Parathyroid adenoma (tissue), 2 donors: ENCODE measurements around the gene CDC42BPA.

ENCODE experiments used
- H2AFZ ChIP-seq: fragments of 300-600 bp; sonication (generic); one replicate; pipeline ENCODE4 v1.7.0; 2017; ENCODE audit warnings: antibody characterized with exemption, mild to moderate bottlenecking
- H3K27ac ChIP-seq: fragments of 300-600 bp; sonication (generic); one replicate; pipeline ENCODE4 v1.7.0; 2017
- H3K27me3 ChIP-seq: fragments of 300-600 bp; sonication (generic); one replicate; pipeline ENCODE4 v1.7.0; 2017; ENCODE audit warnings: low read length; ENCODE audit not compliant: control insufficient read depth, insufficient read depth
- H3K36me3 ChIP-seq: fragments of 300-600 bp; sonication (generic); one replicate; pipeline ENCODE4 v1.7.0; 2017; ENCODE audit warnings: low read length; ENCODE audit not compliant: control insufficient read depth, insufficient read depth
- H3K4me1 ChIP-seq: fragments of 300-600 bp; sonication (generic); one replicate; pipeline ENCODE4 v1.7.0; 2017; ENCODE audit warnings: control low read depth
- H3K4me2 ChIP-seq: fragments of 300-600 bp; sonication (generic); one replicate; pipeline ENCODE4 v1.7.0; 2017; ENCODE audit warnings: low read length
- H3K4me3 ChIP-seq: fragments of 300-600 bp; sonication (generic); one replicate; pipeline ENCODE4 v1.7.0; 2017; ENCODE audit warnings: low read depth, low read length
- H3K79me2 ChIP-seq: fragments of 300-600 bp; sonication (generic); one replicate; pipeline ENCODE4 v1.7.0; 2017; ENCODE audit warnings: control low read depth
- H3K9ac ChIP-seq: fragments of 300-600 bp; sonication (generic); one replicate; pipeline ENCODE4 v1.7.0; 2017; ENCODE audit warnings: mild to moderate bottlenecking
- H3K9me3 ChIP-seq: fragments of 300-600 bp; sonication (generic); one replicate; pipeline ENCODE4 v1.7.0; 2017; ENCODE audit warnings: low read length; ENCODE audit not compliant: control insufficient read depth
- TF ChIP-seq, protein P1 (sequence below): fragments of 300-600 bp; sonication (generic); IDR thresholded peaks from one replicate; pipeline ENCODE4 v1.7.0; 2017; ENCODE audit warnings: antibody characterized with exemption, mild to moderate bottlenecking
- donor health status: primary hyperparathyroidism.

CDC42BPA gene

GRCh38 chr1:227093309-227093708, 225.0 kb downstream of the CDC42BPA start:
- Histone ChIP-seq H3K79me2 (no peaks in the 10 kb centered on the region), H3K4me3 (no peak overlapping the region), H2AFZ (no peak overlapping the region), H3K36me3 (no peaks in the 10 kb centered on the region), H3K27me3 (no peaks in the 10 kb centered on the region), H3K4me2 (no peak overlapping the region), H3K27ac (no peak overlapping the region), H3K9ac (no peak overlapping the region), H3K9me3 (no peaks in the 10 kb centered on the region), H3K4me1 (no peaks in the 10 kb centered on the region)
- TF ChIP-seq, protein P1, sequence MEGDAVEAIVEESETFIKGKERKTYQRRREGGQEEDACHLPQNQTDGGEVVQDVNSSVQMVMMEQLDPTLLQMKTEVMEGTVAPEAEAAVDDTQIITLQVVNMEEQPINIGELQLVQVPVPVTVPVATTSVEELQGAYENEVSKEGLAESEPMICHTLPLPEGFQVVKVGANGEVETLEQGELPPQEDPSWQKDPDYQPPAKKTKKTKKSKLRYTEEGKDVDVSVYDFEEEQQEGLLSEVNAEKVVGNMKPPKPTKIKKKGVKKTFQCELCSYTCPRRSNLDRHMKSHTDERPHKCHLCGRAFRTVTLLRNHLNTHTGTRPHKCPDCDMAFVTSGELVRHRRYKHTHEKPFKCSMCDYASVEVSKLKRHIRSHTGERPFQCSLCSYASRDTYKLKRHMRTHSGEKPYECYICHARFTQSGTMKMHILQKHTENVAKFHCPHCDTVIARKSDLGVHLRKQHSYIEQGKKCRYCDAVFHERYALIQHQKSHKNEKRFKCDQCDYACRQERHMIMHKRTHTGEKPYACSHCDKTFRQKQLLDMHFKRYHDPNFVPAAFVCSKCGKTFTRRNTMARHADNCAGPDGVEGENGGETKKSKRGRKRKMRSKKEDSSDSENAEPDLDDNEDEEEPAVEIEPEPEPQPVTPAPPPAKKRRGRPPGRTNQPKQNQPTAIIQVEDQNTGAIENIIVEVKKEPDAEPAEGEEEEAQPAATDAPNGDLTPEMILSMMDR: no peak

GRCh38 chr1:227092069-227092468, 226.2 kb downstream of the CDC42BPA start:
- Histone ChIP-seq H3K27me3 (no peaks in the 10 kb centered on the region), H2AFZ (no peak overlapping the region), H3K4me3 (no peak overlapping the region), H3K79me2 (no peaks in the 10 kb centered on the region), H3K27ac (no peak overlapping the region), H3K36me3 (no peaks in the 10 kb centered on the region), H3K4me2 (no peak overlapping the region), H3K9ac (no peak overlapping the region), H3K9me3 (no peaks in the 10 kb centered on the region), H3K4me1 (no peaks in the 10 kb centered on the region)
- TF ChIP-seq, protein P1: no peak

- no peak overlapping the region for H2AFZ ChIP-seq
- no peak overlapping the region for H3K9ac ChIP-seq
- TF ChIP-seq, protein P1: no peak
- H3K4me3 ChIP-seq: no peak overlapping the region
- H3K27ac ChIP-seq: no peak overlapping the region
- H3K79me2 ChIP-seq: no peaks in the 10 kb centered on the region
- H3K9me3 ChIP-seq: no peaks in the 10 kb centered on the region
- no peak overlapping the region for H3K4me2 ChIP-seq
- H3K36me3 ChIP-seq: no peaks in the 10 kb centered on the region
- no peaks in the 10 kb centered on the region for H3K27me3 ChIP-seq
- H3K4me1 ChIP-seq: no peaks in the 10 kb centered on the region
These were observed 231.7 kb downstream of the CDC42BPA start for GRCh38 chr1:227086636-227087035.

DNA sequence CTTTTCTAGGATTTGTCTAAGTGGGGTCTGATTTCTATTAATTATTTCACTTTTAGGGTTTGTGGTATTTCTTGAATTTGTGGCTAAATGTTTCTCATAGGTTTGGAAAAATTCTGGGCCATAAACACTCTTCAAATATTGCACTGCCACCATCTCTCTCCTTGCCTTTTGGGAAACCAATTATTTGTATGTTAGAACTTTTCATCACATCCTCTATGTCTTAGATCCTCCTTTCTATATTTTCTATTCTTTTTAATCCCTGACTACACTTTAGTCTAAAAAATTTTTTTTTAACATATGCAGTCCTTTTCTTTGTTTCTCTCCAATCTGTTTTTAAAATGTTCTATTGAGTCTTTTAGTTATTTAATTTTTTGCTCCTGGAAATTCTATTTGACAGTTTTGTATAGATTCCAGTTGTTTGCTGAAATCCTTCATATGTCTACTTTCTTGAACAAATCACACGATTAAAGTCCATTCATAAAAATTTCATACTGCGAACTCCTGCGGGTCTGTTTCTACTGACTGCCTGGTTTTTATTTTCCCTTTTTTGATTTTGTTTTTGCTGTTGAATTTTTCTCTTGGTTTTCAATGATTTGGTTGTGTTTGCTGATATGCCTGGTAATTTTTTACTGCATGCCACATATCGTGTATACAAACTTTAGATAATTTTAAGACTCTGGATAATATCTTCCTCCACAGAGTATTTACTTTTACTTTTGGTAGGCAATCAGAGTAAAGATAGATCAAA, 235.1 kb downstream of the CDC42BPA start:
- Histone ChIP-seq H3K4me1 (no peaks in the 10 kb centered on the region), H3K27me3 (no peaks in the 10 kb centered on the region), H3K4me2 (no peak overlapping the region), H3K36me3 (no peaks in the 10 kb centered on the region), H3K79me2 (no peaks in the 10 kb centered on the region), H3K4me3 (no peak overlapping the region), H3K27ac (no peak overlapping the region), H2AFZ (no peak overlapping the region), H3K9me3 (no peaks in the 10 kb centered on the region), H3K9ac (no peak overlapping the region)
- TF ChIP-seq, protein P1: no peak

DNA sequence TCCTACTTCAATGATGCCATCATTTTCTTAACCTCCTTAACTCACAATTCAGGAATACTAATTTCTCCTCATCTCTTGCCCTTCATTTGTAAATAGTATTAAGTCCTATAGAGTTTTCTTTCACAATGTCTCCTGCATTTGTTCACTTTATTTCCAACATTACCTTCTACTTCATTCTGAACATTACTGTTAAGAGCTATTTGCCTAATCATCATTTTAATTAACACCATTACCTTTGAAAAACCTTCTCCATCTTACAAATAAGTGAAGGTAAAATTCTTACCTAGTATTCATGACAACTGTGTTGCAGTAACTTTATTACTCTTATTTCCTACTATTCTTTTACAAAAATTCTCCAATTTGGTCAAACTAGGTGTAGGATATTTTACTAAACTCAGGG, 240.5 kb downstream of the CDC42BPA start:
- Histone ChIP-seq H3K9ac (no peak overlapping the region), H3K27ac (no peak overlapping the region), H3K36me3 (no peaks in the 10 kb centered on the region), H3K27me3 (no peaks in the 10 kb centered on the region), H3K9me3 (no peaks in the 10 kb centered on the region), H2AFZ (no peak overlapping the region), H3K4me2 (no peak overlapping the region), H3K79me2 (no peaks in the 10 kb centered on the region), H3K4me1 (no peaks in the 10 kb centered on the region), H3K4me3 (no peak overlapping the region)
- TF ChIP-seq, protein P1: no peak
